ENCODE data around the gene OR13F1.

DNA sequence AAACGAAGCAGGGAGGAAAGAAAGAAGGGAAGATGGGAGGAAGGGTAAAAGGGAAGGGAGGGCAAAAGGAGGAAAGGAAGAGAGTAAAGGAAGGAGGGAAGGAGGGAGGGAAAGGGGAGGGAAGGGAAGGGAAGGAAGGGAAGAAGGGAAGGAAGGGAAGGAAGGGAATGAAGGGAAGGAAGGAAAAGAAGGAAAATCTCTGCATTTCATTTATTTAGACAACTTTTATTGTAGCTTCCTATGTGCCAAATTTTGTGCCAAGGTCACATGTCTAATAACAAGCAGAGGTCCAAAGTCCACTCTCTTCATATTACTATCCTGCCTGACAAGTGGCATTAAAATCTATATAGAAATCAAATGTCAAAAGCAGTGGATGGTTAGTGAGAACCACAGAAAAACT lies 35.2 kb downstream of the OR13F1 start:
- TF ChIP-seq, protein P1, sequence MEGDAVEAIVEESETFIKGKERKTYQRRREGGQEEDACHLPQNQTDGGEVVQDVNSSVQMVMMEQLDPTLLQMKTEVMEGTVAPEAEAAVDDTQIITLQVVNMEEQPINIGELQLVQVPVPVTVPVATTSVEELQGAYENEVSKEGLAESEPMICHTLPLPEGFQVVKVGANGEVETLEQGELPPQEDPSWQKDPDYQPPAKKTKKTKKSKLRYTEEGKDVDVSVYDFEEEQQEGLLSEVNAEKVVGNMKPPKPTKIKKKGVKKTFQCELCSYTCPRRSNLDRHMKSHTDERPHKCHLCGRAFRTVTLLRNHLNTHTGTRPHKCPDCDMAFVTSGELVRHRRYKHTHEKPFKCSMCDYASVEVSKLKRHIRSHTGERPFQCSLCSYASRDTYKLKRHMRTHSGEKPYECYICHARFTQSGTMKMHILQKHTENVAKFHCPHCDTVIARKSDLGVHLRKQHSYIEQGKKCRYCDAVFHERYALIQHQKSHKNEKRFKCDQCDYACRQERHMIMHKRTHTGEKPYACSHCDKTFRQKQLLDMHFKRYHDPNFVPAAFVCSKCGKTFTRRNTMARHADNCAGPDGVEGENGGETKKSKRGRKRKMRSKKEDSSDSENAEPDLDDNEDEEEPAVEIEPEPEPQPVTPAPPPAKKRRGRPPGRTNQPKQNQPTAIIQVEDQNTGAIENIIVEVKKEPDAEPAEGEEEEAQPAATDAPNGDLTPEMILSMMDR (IDR thresholded peaks at IDR 0.05), result no peak
- TF ChIP-seq POLR2A (IDR thresholded peaks at IDR 0.05), result no peak

Data from heart left ventricle (tissue), 13 donors.